NCI-H146 (cell line): ENCODE measurements around the gene NAV2.

Experiments used
- DNase-seq: peaks from one replicate; lab custom pipeline; 2025; lab: John Stamatoyannopoulos, UW

NAV2 gene

GRCh38 chr11:20038972-20039371 is 326.3 kb downstream of the NAV2 start:
- DNase-seq, result no peak

GRCh38 chr11:20041499-20041898 is 328.9 kb downstream of the NAV2 start:
- DNase-seq, result no peak

- DNase-seq, result no peak
Measured at GRCh38 chr11:20042045-20042639, 329.5 kb downstream of the NAV2 start.

- DNase-seq, result peak; percentile 47
Measured at GRCh38 chr11:20042811-20043341, 330.2 kb downstream of the NAV2 start.

- no peak for DNase-seq
Measured at GRCh38 chr11:20043992-20044391, 331.4 kb downstream of the NAV2 start.

- no peak for DNase-seq
Measured at GRCh38 chr11:20045098-20045688, 332.6 kb downstream of the NAV2 start.

GRCh38 chr11:20046416-20046815 is 333.8 kb downstream of the NAV2 start:
- no peak for DNase-seq

- no peak for DNase-seq
Measured at GRCh38 chr11:20047006-20047768, 334.6 kb downstream of the NAV2 start.

GRCh38 chr11:20047769-20048154 is 335.1 kb downstream of the NAV2 start:
- DNase-seq, result no peak

GRCh38 chr11:20048246-20048645 is 335.6 kb downstream of the NAV2 start:
- DNase-seq, result no peak

GRCh38 chr11:20048707-20049106 is 336.1 kb downstream of the NAV2 start:
- DNase-seq, result no peak

- DNase-seq, result no peak
Measured at GRCh38 chr11:20049231-20049630, 336.6 kb downstream of the NAV2 start.

- DNase-seq, result no peak
Measured at GRCh38 chr11:20050048-20050447, 337.4 kb downstream of the NAV2 start.

- DNase-seq, result no peak
Measured at GRCh38 chr11:20050551-20051333, 338.1 kb downstream of the NAV2 start.

- no peak for DNase-seq
Measured at GRCh38 chr11:20051469-20052399, 339.1 kb downstream of the NAV2 start.

GRCh38 chr11:20053572-20053971 is 340.9 kb downstream of the NAV2 start:
- no peak for DNase-seq

- no peak for DNase-seq
Measured at GRCh38 chr11:20054584-20054983, 341.9 kb downstream of the NAV2 start.

- DNase-seq, result no peak
Measured at GRCh38 chr11:20055312-20055711, 342.7 kb downstream of the NAV2 start.

- DNase-seq, result no peak
Measured at GRCh38 chr11:20056109-20056949, 343.7 kb downstream of the NAV2 start.
